ENCODE measurements around the gene ARHGEF12. TPM values are rescaled to one million over a fixed set of nuclear protein-coding genes. Genes with fewer than 3 reads are reported as not detected.

The ARHGEF12 gene
- total RNA-seq, 1 experiment from 2014 or later, result 15.4 TPM

- Histone ChIP-seq H3K79me2 (ENCODE audit: low read length) (no peaks in the 10 kb centered on the region), H3K27me3 (ENCODE audit: low read length) (no peaks in the 10 kb centered on the region), H3K9ac (ENCODE audit: low read length) (no peak overlapping the region), H3K4me1 (ENCODE audit: low read length) (peaks cover 21% of the 10 kb centered on the region), H3K9me2 (replicated peaks; ENCODE audit: insufficient read depth, low read length) (no peaks in the 10 kb centered on the region), H3K4me3 (ENCODE audit: low read length) (no peak overlapping the region; the same call in 1 of the 2 replicates), H3K27ac (ENCODE audit: low read length) (no peak overlapping the region), H3K36me3 (ENCODE audit: insufficient read depth, low read length) (no peaks in the 10 kb centered on the region), H4K20me1 (ENCODE audit: insufficient read depth, low read depth, low read length) (no peaks in the 10 kb centered on the region), H2AFZ (ENCODE audit: low read length) (no peak overlapping the region), H3K4me2 (ENCODE audit: low read depth, low read length, poor library complexity, severe bottlenecking) (peak overlapping the region; percentile 77), H3K9me3 (ENCODE audit: low read length) (no peaks in the 10 kb centered on the region)
- DNase-seq, result no peak
Observed at GRCh38 chr11:120326845-120327281, 9.3 kb upstream of the ARHGEF12 start.

DNA sequence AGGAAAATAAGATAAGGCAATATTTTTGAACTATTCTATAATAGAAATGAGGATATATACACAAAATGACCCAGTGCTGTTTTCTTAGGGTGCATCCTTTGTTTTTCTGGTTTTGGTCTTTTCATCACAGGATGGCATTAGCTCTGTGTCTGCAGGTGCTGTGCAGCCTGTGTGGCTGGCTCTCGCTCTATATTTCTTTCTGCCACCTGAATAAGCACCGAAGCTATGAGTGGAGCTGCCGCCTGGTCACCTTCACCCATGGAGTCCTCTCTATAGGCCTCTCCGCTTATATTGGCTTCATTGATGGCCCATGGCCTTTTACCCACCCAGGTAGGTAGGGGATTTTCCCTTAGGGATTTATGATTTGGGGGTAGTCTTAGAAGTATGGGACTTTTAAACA, 8.9 kb upstream of the ARHGEF12 start:
- no peak for DNase-seq
- H3K9me2 ChIP-seq (replicated peaks; ENCODE audit: insufficient read depth, low read length), result no peaks in the 10 kb centered on the region
- no peaks in the 10 kb centered on the region for H3K36me3 ChIP-seq (ENCODE audit: insufficient read depth, low read length)
- H3K4me3 ChIP-seq (ENCODE audit: low read length), result no peak overlapping the region
- no peak overlapping the region for H3K9ac ChIP-seq (ENCODE audit: low read length)
- H3K4me1 ChIP-seq (ENCODE audit: low read length), result peaks cover 21% of the 10 kb centered on the region
- no peaks in the 10 kb centered on the region for H4K20me1 ChIP-seq (ENCODE audit: insufficient read depth, low read depth, low read length)
- no peaks in the 10 kb centered on the region for H3K79me2 ChIP-seq (ENCODE audit: low read length)
- no peak overlapping the region for H3K27ac ChIP-seq (ENCODE audit: low read length)
- no peaks in the 10 kb centered on the region for H3K27me3 ChIP-seq (ENCODE audit: low read length)
- no peaks in the 10 kb centered on the region for H3K9me3 ChIP-seq (ENCODE audit: low read length)
- no peak overlapping the region for H3K4me2 ChIP-seq (ENCODE audit: low read depth, low read length, poor library complexity, severe bottlenecking)
- H2AFZ ChIP-seq (ENCODE audit: low read length), result no peak overlapping the region

DNA sequence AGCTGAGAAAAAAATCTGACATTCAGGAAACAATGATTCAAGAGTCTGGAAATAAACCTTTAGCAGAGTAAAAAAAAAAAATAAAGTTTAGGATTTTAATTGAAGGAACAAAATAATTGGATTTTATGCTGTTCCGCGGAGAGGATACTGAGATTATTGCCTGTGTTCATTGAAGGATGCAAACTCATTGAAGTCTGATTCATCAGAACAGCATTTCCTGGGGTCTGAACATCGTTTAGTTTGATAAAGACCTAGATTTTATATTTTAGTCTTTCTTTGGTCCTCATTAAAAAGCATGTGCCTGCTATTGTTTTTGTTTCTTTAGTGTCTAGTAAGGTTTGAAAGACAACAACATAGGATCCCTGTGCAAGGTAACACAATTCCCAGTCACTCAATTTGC, 6.7 kb upstream of the ARHGEF12 start:
- Histone ChIP-seq H3K9me3 (ENCODE audit: low read length) (no peaks in the 10 kb centered on the region), H3K27ac (ENCODE audit: low read length) (no peak overlapping the region), H3K27me3 (ENCODE audit: low read length) (no peaks in the 10 kb centered on the region), H3K4me1 (ENCODE audit: low read length) (peaks cover 39% of the 10 kb centered on the region), H3K79me2 (ENCODE audit: low read length) (no peaks in the 10 kb centered on the region), H2AFZ (ENCODE audit: low read length) (no peak overlapping the region), H3K4me2 (ENCODE audit: low read depth, low read length, poor library complexity, severe bottlenecking) (no peak overlapping the region), H4K20me1 (ENCODE audit: insufficient read depth, low read depth, low read length) (no peaks in the 10 kb centered on the region), H3K9me2 (replicated peaks; ENCODE audit: insufficient read depth, low read length) (no peaks in the 10 kb centered on the region), H3K36me3 (ENCODE audit: insufficient read depth, low read length) (no peaks in the 10 kb centered on the region), H3K9ac (ENCODE audit: low read length) (no peak overlapping the region), H3K4me3 (ENCODE audit: low read length) (no peak overlapping the region)
- no peak for DNase-seq

GRCh38 chr11:120330045-120330444, 6.2 kb upstream of the ARHGEF12 start:
- no peak overlapping the region for H3K4me3 ChIP-seq (ENCODE audit: low read length)
- no peak overlapping the region for H2AFZ ChIP-seq (ENCODE audit: low read length)
- H3K9me3 ChIP-seq (ENCODE audit: low read length), result no peaks in the 10 kb centered on the region
- no peak overlapping the region for H3K4me2 ChIP-seq (ENCODE audit: low read depth, low read length, poor library complexity, severe bottlenecking)
- H4K20me1 ChIP-seq (ENCODE audit: insufficient read depth, low read depth, low read length), result no peaks in the 10 kb centered on the region
- H3K27me3 ChIP-seq (ENCODE audit: low read length), result no peaks in the 10 kb centered on the region
- no peak for DNase-seq
- no peaks in the 10 kb centered on the region for H3K9me2 ChIP-seq (replicated peaks; ENCODE audit: insufficient read depth, low read length)
- no peak overlapping the region for H3K27ac ChIP-seq (ENCODE audit: low read length)
- no peaks in the 10 kb centered on the region for H3K36me3 ChIP-seq (ENCODE audit: insufficient read depth, low read length)
- no peaks in the 10 kb centered on the region for H3K79me2 ChIP-seq (ENCODE audit: low read length)
- H3K9ac ChIP-seq (ENCODE audit: low read length), result no peak overlapping the region
- H3K4me1 ChIP-seq (ENCODE audit: low read length), result peaks cover 37% of the 10 kb centered on the region

DNA sequence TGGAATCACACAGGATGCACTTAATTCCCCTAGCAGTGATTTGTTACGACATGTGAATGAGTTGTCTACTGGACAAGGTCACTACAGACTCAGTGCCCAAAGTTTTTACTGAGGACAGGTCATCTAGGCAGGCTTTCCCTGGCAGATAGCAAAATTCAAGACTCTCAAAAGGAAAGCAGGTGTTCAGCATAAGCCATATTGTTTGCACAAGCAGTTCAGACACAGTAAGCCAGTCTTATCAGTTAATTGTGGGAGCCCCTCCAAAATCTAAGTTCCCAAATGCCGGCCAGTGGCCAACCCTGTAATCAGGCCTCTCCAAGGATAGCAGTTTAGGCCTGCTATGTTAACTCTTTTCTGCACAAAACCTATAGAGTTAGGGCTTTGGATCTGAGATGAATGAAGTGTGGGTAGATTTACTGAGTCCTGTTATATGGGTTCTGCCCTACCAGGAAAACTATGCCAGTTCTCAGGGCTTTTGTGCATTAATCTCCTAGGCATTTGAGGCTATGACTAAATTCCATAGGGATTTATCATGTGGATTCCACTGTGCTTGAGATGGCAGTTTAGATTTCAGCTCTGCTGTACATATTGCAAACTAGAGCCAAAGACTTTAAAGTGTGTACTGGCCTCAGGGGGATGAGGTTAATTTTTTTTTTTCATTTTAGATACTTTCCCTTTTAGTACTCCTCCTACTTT, 4.8 kb upstream of the ARHGEF12 start:
- no peak overlapping the region for H3K9ac ChIP-seq (ENCODE audit: low read length)
- H3K36me3 ChIP-seq (ENCODE audit: insufficient read depth, low read length), result no peaks in the 10 kb centered on the region
- peaks cover 35% of the 10 kb centered on the region for H3K4me1 ChIP-seq (ENCODE audit: low read length)
- no peaks in the 10 kb centered on the region for H3K9me2 ChIP-seq (replicated peaks; ENCODE audit: insufficient read depth, low read length)
- no peak overlapping the region for H3K27ac ChIP-seq (ENCODE audit: low read length)
- no peak overlapping the region for H3K4me3 ChIP-seq (ENCODE audit: low read length)
- H3K9me3 ChIP-seq (ENCODE audit: low read length), result no peaks in the 10 kb centered on the region
- no peaks in the 10 kb centered on the region for H3K79me2 ChIP-seq (ENCODE audit: low read length)
- H3K4me2 ChIP-seq (ENCODE audit: low read depth, low read length, poor library complexity, severe bottlenecking), result no peak overlapping the region
- H2AFZ ChIP-seq (ENCODE audit: low read length), result no peak overlapping the region
- no peak for DNase-seq
- H3K27me3 ChIP-seq (ENCODE audit: low read length), result no peaks in the 10 kb centered on the region
- no peaks in the 10 kb centered on the region for H4K20me1 ChIP-seq (ENCODE audit: insufficient read depth, low read depth, low read length)

DNA sequence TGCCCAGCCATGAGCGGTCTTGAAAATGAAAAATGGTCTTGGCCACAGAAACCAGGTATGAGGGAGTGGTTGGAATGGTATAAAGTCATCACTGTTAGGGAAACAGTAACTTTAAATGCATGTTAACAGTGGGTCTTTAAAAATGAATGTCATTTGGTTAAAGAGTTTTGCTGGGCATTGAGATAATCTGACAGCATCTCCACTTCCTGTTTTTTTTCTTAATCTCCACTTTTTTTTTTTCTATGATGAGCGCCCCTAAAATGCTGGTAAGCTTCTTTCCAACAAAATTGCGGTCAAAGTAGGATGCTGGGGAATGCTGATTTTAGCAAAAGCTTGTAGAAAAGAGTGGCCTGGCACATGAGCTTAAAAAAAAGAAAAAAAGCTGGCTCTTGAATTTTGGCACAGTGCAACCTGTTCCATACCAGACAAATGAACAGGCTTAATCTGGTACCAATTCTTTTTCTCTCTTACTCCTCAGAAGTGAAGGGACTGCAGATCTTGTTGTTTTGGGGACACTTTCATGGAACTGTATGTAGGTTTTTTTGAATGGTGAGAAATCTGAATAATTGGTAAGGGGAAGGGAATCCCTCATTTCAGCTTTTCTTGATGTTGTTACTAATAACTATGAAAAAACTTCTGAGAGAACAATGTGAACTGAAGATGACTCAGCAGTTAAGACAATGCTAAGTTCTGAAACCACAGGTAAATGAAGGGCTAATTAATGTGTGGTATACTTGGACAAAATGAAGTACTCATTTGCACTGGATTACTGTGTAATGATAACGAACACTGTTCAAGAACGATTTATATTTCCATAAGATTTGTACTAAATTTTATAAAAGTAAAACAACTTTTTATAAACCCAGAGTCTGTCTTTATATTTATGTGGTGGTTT, 3.1 kb upstream of the ARHGEF12 start:
- peak overlapping the region; percentile 63 for H3K4me2 ChIP-seq (ENCODE audit: low read depth, low read length, poor library complexity, severe bottlenecking)
- H3K4me1 ChIP-seq (ENCODE audit: low read length), result peaks cover 35% of the 10 kb centered on the region
- no peak for DNase-seq
- H3K27me3 ChIP-seq (ENCODE audit: low read length), result no peaks in the 10 kb centered on the region
- peak overlapping the region; percentile 50; the same call in 1 of the 2 replicates for H2AFZ ChIP-seq (ENCODE audit: low read length)
- peaks cover 9% of the 10 kb centered on the region; the same call in 1 of the 2 replicates for H4K20me1 ChIP-seq (ENCODE audit: insufficient read depth, low read depth, low read length)
- H3K9me3 ChIP-seq (ENCODE audit: low read length), result no peaks in the 10 kb centered on the region
- H3K36me3 ChIP-seq (ENCODE audit: insufficient read depth, low read length), result no peaks in the 10 kb centered on the region
- no peaks in the 10 kb centered on the region for H3K9me2 ChIP-seq (replicated peaks; ENCODE audit: insufficient read depth, low read length)
- H3K79me2 ChIP-seq (ENCODE audit: low read length), result peaks cover 13% of the 10 kb centered on the region
- peak overlapping the region; percentile 17; the same call in 1 of the 2 replicates for H3K9ac ChIP-seq (ENCODE audit: low read length)
- H3K4me3 ChIP-seq (ENCODE audit: low read length), result peak overlapping the region; percentile 25; the same call in 1 of the 2 replicates
- H3K27ac ChIP-seq (ENCODE audit: low read length), result peak overlapping the region; percentile 89

DNA sequence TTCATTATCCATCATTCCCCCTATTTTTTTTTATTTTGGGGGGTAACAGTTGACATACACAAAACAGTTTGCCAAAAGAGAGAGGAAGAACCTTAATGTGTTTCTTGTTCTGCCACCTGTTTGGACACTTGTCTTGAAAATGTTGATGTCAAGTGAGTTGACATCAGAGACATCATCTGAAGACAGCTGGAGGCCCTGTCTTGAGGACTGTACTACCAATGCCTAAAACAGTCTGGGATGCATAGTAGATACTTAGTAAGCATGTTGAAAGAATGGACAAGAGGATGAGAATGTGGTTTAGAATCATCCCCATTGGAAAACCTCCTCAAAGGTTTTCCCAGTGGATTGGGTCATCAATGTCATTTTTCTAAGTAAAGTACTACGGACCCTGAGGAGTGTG, 2.4 kb upstream of the ARHGEF12 start:
- Histone ChIP-seq H3K9me3 (ENCODE audit: low read length) (no peaks in the 10 kb centered on the region), H3K9ac (ENCODE audit: low read length) (no peak overlapping the region), H3K27ac (ENCODE audit: low read length) (peak overlapping the region; percentile 89), H4K20me1 (ENCODE audit: insufficient read depth, low read depth, low read length) (peaks cover 13% of the 10 kb centered on the region; the same call in 1 of the 2 replicates), H3K36me3 (ENCODE audit: insufficient read depth, low read length) (no peaks in the 10 kb centered on the region), H2AFZ (ENCODE audit: low read length) (no peak overlapping the region), H3K79me2 (ENCODE audit: low read length) (peaks cover 17% of the 10 kb centered on the region), H3K4me1 (ENCODE audit: low read length) (peaks cover 38% of the 10 kb centered on the region), H3K27me3 (ENCODE audit: low read length) (no peaks in the 10 kb centered on the region), H3K4me3 (ENCODE audit: low read length) (0 out of 2 replicates have a peak overlapping the region, but pooled peaks have one; percentile 25), H3K9me2 (replicated peaks; ENCODE audit: insufficient read depth, low read length) (no peaks in the 10 kb centered on the region), H3K4me2 (ENCODE audit: low read depth, low read length, poor library complexity, severe bottlenecking) (peak overlapping the region; percentile 63)
- no peak for DNase-seq

- H3K27ac ChIP-seq (ENCODE audit: low read length), result peak overlapping the region; percentile 89
- peaks cover 17% of the 10 kb centered on the region for H3K79me2 ChIP-seq (ENCODE audit: low read length)
- H3K4me3 ChIP-seq (ENCODE audit: low read length), result no peak overlapping the region
- no peak for DNase-seq
- no peak overlapping the region for H3K4me2 ChIP-seq (ENCODE audit: low read depth, low read length, poor library complexity, severe bottlenecking)
- H3K4me1 ChIP-seq (ENCODE audit: low read length), result peaks cover 38% of the 10 kb centered on the region
- no peaks in the 10 kb centered on the region for H3K9me2 ChIP-seq (replicated peaks; ENCODE audit: insufficient read depth, low read length)
- H2AFZ ChIP-seq (ENCODE audit: low read length), result no peak overlapping the region
- no peaks in the 10 kb centered on the region for H3K36me3 ChIP-seq (ENCODE audit: insufficient read depth, low read length)
- H3K9ac ChIP-seq (ENCODE audit: low read length), result no peak overlapping the region
- H4K20me1 ChIP-seq (ENCODE audit: insufficient read depth, low read depth, low read length), result peaks cover 15% of the 10 kb centered on the region; the same call in 1 of the 2 replicates
- H3K9me3 ChIP-seq (ENCODE audit: low read length), result no peaks in the 10 kb centered on the region
- H3K27me3 ChIP-seq (ENCODE audit: low read length), result no peaks in the 10 kb centered on the region
Observed at GRCh38 chr11:120334332-120334731, 1.9 kb upstream of the ARHGEF12 start.
